SK-N-MC (cell line): ENCODE measurements around the gene ATP6V0A1.

Source experiments
- EZH2 ChIP-seq: fragments of 200-600 bp; sonication (generic); IDR thresholded peaks from one replicate; pipeline ENCODE4 v1.6.1; 2017; ENCODE audit warnings: antibody characterized with exemption
- FOXP2 ChIP-seq: optimal IDR thresholded peaks from 2 replicates; pipeline ENCODE3; 2011; ENCODE audit warnings: mild to moderate bottlenecking, moderate library complexity; ENCODE audit not compliant: insufficient read depth; ENCODE audit errors: extremely low read length, control extremely low read depth
- POLR2AphosphoS5 ChIP-seq: IDR thresholded peaks from 2 replicates; pipeline ENCODE4 v1.6.1; 2012; ENCODE audit warnings: mild to moderate bottlenecking, low read depth, low read length, borderline replicate concordance

- TF ChIP-seq EZH2: no peak
- no peak for TF ChIP-seq FOXP2
- no peak for TF ChIP-seq POLR2AphosphoS5
These were observed 34.9 kb upstream of the ATP6V0A1 start for GRCh38 chr17:42423766-42424165.
